NOMO-1 treated with dmso at 0.1 percent for 144 hours (cell line): Measurements from ENCODE around the gene GRM5.
A peak's percentile ranks its signal among the peaks of the same experiment; 100 is the strongest.
"Not testable (repeated sequence)": the region's sequence is repeated elsewhere in the genome, so short reads cannot be mapped to it uniquely, and the experiment has no call there.

Source experiments
- DNase-seq: peaks from one replicate; lab custom pipeline; 2025; ENCODE audit not compliant: unreplicated experiment; lab: John Stamatoyannopoulos, UW

Gene GRM5

DNA sequence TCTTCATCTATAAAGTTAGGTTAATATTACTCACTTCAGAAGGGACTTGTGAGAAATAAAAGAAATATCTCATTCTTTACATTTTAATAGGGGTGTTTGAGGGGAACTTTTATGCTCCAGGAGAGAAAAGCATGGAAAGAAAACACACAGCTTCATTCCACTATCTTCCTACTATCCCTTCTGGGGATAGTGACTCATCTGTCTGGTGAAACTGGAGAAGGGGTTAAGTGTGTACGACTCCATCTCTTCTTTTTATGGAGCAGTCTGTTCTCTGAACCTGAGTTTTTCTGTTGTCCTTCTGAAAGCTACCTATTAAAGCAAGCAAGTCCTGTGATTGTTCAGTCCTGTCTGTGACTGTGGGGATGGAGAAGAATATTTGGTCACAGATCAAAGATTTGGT is 227.6 kb downstream of the GRM5 start:
- not testable (repeated sequence) for DNase-seq

DNA sequence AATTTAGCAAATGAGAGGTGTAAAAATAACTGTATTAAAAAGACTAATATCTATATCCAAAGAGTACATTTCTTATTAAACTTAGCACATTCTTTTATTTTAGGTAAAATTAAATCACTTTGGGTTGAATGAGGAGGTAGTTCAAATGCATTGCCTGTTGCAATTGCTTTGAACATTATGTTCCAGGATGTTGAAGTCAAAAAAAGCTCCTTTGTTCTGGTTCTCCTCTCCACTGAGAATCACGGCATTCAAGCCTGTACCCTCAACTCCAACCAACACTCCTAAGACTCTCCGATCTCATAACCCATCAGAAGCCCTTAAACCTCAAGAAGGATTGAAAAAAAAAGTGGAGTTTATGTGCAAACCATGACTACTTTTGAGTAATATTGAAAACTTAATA is 230.1 kb downstream of the GRM5 start:
- not testable (repeated sequence) for DNase-seq

- DNase-seq = no peak
Measured at GRCh38 chr11:88831303-88831890, 234.4 kb downstream of the GRM5 start.

DNA sequence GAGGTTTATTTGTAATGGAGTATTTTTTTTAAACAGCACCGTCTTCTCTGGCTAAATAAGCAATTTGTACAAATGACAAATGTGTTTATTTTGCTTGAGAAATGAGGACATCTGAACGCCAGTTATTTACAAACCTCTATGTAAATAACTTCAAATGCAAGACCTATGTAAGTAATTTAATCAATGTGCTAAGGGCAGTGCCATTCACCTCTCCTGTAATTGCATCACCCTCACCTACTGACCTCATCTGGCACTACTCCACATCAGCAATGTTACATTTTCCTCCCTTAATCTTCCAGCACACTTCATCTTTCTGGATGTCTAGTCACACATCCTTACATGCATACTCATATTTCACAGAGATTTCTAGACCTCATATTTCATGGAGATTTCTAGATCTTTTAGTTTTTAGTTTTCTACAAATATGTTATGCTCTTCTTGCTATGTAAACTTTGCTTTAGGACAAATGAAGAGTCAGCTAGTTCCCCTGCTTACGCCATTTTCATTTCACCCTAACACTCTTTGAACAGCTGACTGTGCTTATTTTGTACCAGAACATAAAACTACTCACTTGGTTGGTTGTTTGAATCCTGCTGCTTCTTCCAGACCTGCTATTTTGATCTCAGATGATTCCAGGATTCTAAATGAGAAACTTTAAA is 238.6 kb downstream of the GRM5 start:
- no peak for DNase-seq

GRCh38 chr11:88819616-88820015 is 246.2 kb downstream of the GRM5 start:
- DNase-seq = no peak

DNA sequence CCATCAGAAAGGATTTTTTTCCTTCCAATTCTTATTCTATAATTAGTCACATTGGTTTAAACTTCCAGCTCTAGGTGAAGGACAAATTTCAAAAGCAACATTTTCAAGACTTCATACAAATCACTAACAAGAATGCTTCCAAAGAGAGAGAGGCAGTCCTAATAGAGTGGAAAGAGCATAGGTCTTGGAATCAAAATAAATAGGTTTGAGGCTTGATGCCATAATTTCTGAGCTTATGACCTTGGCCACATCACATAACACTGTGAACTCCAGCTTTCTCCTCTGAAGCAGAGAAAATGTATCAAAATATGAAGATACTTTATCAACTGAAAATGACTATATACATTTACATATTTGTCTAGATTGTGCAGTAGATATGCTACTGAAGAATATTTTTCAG is 246.8 kb downstream of the GRM5 start:
- no peak for DNase-seq

GRCh38 chr11:88815505-88815904 is 250.3 kb downstream of the GRM5 start:
- DNase-seq = no peak

GRCh38 chr11:88814076-88814475 is 251.7 kb downstream of the GRM5 start:
- DNase-seq = no peak

GRCh38 chr11:88813233-88813915 is 252.4 kb downstream of the GRM5 start:
- no peak for DNase-seq

- no peak for DNase-seq
Measured at GRCh38 chr11:88810420-88811097, 255.2 kb downstream of the GRM5 start.

DNA sequence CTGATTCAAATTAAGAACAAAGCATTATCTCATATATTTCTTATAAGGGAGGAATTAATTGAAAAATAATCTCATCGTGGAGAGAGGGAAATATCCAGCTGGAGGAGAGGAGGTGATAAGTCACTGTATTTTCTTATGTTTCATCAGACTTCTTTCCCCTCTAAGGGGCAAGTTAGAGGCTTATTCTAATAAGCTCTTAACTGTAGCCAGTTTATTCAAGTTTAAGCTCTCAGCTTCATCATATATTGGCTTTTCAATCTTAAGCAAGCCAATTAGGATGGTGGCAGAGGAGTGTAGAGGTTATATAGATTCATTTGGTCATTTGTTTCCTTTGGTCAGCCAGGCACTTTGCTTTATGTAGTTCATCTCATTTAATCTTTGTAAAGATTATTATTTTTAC is 256.7 kb downstream of the GRM5 start:
- no peak for DNase-seq

- DNase-seq = no peak
Measured at GRCh38 chr11:88807349-88807748, 258.4 kb downstream of the GRM5 start.

GRCh38 chr11:88806410-88806809 is 259.4 kb downstream of the GRM5 start:
- no peak for DNase-seq

GRCh38 chr11:88801484-88802123 is 264.2 kb downstream of the GRM5 start:
- DNase-seq = no peak

- DNase-seq = no peak
Measured at GRCh38 chr11:88799771-88800500, 265.8 kb downstream of the GRM5 start.

- no peak for DNase-seq
Measured at GRCh38 chr11:88790182-88790581, 275.6 kb downstream of the GRM5 start.

DNA sequence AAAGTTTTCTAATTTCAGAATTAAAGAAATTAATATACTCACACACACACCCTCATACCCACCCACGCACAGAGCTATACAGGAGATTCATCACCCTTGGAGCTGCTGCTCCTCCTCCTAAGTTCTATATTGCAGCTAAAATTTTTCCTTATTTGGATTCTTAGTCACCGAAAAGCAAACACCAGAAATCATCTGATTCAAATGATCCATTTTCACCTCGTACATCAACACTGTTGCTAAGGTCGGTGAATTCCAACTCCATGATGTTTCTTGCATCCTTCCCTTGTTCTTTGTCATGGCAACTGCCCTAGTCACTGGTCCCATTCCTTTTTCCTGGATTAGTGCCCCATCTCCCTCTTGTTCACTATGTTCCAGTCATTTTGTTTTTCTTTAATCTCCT is 286.2 kb downstream of the GRM5 start:
- DNase-seq = no peak

- no peak for DNase-seq
Measured at GRCh38 chr11:88770475-88771079, 295.2 kb downstream of the GRM5 start.

DNA sequence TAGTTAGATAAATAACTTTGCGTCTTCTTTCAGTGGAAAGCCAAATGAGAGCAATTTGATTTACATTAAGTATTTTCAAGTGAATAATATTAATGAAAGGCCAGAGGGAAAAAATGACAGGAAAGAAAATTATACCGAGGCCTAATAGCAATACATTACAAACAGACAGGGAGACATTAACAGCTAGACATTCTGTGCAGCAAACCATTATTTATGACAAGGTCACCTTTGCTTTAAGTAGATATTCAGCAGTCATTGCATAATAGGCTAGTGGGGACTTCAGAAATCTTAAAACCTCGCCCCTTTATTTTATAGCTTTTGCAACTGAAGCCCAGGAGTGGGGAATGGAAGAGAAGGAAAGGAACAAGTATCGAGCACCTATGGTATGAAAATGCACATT is 321.6 kb downstream of the GRM5 start:
- DNase-seq = no peak

- DNase-seq = peak; percentile 59
Measured at GRCh38 chr11:88739524-88739923, 326.3 kb downstream of the GRM5 start.
